HG02970 (cell line): ENCODE data around the gene MARK3.
"Not testable (repeated sequence)": the region's sequence is repeated elsewhere in the genome, so short reads cannot be mapped to it uniquely, and the experiment has no call there.

Source experiments
- ATAC-seq: cut with Tn5 transposase; IDR thresholded peaks from one replicate; pipeline ENCODE4 v1.9.1; 2021; ENCODE audit warnings: mild to moderate bottlenecking, moderate library complexity, moderate number of reproducible peaks; ENCODE audit not compliant: unreplicated experiment, low FRiP score

Gene MARK3

GRCh38 chr14:103522649-103523574 lies 137.7 kb downstream of the MARK3 start, which contains the start of gene CKB:
TSS of gene CKB (minus strand) at chr14:103522830. CDS start at chr14:103522493, 337 bp downstream.
- ATAC-seq = no peak

DNA sequence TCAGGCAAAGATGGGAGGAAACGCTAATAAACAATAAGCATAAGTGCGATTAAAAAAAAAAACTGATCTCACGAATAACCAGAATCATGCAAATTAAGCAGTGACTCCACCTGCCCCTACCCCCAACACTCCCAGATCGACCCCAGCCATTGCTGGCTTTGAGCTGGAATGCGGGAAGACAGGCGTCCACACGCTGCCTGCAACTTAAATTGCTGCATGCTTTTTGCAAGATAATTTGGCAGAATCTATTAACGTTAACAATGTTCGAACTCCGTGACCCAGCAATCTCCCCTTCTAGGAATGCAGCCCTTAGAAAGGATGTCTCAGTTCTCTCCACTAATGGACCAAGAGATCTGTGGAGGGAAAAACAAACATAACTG lies 138.3 kb downstream of the MARK3 start:
- ATAC-seq = no peak

DNA sequence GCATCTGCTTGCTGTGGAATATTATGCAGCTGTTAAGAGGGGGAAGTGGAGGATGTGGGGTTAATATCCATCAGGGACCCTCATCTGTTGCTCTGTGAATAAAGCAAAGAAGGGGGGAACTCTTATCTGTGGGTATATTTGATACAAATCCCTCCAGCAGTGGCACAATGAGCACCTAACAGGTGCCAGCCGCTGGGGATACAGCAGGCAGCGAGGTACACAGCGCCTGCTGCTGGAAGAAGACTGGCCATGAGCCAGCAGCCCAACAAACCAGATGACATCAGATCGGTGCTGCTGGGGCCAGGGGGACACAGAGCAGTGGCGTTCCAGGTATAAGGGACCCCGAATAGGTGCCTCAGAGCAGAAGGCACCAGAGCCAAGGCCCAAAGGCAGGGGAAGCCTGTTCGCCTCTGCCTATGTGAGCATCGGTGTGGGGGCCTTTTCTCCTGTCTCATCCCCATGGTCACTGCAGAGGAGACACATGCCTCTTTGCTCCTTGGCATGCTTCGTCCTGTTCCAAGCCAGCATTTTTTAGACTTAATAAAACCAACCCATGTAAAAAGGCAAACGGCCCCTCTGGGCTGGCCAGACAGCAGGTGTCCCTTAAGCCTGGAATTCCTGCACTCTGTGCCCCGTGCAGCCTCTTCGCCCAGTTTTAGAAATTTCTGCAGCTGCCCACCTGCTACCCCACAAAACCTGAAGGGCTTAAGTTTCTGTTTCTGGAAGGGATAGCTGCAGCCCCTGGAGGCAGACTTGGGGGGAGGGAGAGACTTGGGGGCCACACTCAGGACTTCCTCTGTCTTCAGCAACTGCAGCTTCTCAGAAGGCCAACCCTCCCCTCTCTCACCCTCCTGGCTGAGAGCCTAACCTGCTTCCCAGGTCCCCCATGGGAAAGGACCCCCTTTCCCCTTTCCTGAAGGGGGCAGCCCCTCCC lies 139.1 kb downstream of the MARK3 start:
- no peak for ATAC-seq

GRCh38 chr14:103525430-103526246 lies 140.4 kb downstream of the MARK3 start:
- ATAC-seq = not testable (repeated sequence)

DNA sequence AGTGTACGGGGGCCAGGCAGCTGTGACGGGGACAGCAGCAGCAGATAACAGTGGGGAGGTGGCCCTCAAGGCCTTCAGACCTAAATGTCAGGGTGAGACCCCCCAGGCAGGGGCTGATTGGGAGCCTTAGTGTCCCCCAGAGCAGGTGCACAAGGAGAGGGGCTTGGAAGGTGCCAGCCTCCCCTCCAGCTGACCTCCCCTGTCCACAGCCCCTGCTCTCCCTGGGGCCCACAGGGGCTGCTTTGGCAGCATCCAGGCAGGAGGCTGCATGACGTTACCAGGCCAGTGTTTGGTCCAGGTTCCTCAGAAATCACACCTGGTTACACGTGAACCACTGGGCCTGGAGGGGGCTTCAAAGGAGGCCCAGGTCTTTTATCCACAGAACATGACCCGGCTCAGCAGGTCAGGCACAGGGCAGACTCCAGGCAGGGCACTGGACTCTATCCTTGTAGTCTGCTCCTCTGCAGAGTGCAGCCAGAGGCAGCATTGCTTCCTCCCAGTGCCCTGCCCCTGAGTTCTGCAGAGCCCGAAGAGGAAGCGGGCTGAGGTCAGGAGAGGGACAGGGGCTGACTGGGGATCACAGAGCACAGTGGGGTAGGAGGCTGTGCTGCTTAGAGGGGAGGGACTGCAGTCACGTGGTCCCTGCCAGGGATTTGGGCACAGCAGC lies 141.2 kb downstream of the MARK3 start:
- no peak for ATAC-seq

DNA sequence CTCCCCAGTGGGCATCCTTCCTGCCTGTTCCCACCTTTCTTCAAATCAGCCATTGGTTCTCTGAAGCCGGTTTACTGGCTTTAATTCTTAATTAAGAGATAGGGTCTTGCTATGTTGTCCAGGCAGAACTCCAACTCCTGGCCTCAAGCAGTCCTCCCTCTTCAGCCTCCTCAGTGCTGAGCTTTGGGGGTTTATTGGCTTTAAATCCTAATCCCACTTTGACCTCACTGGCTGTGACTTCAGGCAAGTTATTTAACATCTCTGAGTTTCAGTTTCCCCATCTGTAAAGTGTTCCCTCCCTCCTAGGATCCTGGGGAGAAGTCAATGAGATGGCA lies 141.7 kb downstream of the MARK3 start:
- ATAC-seq = no peak

DNA sequence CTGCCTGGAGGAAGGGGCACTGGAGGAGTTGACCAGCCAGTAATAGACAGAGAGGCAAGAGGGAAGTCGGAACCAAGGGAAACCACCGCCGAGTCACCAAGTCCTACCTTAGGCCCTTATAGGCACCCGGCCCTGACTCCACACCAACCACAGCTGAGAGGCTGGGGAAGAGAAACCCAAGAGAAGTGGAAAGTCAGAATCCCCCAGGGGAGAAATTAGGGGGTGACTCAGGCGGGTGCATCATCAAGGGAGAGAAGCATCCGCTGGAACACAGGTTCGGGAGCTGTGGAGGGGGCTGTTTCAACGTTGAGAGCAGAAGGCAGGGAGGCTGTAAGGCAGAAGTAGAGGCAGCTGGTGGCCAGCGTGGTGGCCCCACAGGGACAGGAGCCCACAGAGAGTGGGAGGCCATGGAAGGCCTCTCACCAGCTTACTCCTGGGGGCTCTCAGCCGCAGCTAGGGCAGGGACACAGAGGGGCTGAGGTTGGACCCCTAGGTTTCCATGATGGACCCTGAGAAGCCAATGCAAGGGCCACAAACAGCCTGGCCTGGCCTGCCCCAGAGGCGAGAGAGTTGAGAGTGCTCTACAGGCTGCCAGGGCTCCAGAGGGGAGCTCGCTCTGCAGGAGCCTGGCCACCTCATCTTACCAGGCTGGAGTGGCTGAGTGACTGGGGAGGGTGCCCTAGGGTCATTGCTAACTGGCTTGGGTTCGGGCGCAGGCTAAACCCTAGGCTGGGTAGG lies 142.4 kb downstream of the MARK3 start:
- no peak for ATAC-seq

GRCh38 chr14:103528146-103528586 lies 143.0 kb downstream of the MARK3 start:
- ATAC-seq = no peak

DNA sequence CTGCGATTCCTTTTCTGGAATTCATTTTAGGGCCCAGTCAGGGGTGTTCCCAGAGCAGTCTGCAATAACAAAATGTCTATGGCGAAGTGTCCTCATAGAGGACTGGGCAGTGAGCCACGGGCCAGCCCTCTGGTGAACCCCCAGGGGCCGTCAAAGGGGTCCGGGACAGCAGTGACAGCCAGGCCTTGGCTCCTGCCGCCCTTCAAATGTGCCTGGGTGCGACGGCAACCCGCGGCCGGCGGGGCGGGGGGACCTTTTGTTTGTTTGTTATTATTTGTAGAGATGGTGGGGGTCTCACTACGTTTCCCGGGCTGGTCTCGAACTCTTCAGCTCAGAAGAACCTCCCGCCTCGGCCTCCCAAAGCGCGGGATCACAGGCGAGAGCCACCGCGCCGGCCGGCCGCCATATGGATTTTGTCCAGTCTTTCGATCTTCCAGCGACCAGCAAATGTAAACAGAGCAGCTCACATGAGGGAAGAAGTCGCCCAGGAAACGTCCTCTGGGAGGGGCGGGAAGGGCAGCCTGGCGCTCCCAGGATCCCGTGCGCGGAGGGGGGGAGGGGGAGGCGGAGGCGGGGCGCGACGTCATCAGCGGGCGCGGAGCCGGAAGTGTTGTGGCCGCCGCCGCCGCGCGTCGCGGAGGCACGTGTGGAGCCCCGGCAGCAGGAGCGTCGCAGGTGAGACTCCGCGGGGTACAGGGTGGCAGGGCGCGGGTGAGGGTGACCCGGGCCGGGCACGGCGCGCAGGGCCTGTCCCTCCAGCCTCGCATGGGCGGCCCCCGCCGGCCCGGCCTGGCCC lies 143.6 kb downstream of the MARK3 start, which contains the start of gene TRMT61A:
Gene TRMT61A (plus strand): TSS at position 610 of the 796 bp plus-strand sequence. CDS start 783 bp downstream, outside the sequence.
- peak; percentile 51 for ATAC-seq

- no peak for ATAC-seq
Observed at GRCh38 chr14:103529383-103530365, 144.5 kb downstream of the MARK3 start.

GRCh38 chr14:103530390-103530789 lies 145.2 kb downstream of the MARK3 start:
- ATAC-seq = no peak

GRCh38 chr14:103530831-103531230 lies 145.6 kb downstream of the MARK3 start:
- no peak for ATAC-seq

GRCh38 chr14:103531421-103532215 lies 146.4 kb downstream of the MARK3 start:
- ATAC-seq = no peak

DNA sequence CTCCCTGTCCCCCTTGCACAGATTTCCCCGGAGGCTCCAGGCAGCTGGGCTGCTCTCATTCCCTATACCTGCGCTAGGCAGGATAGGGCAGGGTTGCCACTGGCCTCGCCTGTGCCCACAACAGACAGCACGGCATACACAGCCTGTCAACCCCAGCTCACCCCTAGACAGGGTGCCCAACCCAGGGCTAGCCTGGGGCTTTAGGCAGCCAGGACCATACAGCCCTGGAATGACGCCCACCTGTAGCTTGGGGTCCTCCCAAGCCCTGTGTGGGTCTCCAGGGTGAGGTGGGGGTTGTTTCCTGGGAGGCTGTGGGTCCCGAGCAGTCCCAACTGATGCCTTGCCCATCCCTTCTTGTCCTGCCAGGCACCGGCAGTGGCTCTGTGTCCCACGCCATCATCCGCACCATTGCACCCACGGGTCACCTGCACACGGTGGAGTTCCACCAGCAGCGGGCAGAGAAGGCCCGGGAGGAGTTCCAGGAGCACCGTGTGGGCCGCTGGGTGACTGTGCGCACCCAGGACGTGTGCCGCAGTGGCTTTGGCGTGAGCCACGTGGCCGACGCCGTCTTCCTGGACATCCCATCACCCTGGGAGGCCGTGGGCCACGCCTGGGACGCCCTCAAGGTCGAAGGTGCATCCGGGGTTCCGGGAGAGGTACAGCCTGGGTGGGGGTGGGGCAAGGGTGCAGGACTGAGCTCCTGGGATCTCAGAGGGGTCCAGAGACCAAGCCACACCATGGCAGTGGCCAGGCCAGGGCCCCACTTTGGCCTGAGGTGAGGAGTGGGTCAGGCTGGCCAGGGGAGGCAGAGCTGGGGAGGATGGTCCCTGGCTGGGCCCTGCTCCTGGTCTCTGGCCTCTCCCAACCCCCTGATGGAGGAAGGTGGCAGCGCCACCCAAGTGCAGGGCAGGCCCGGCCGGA lies 147.3 kb downstream of the MARK3 start:
- no peak for ATAC-seq
